H1 (cell line): ENCODE results near the gene C1orf56.

Experiments used
- GABPA ChIP-seq: IDR thresholded peaks from 2 replicates; pipeline ENCODE4 v1.6.1; 2011; ENCODE audit warnings: mild to moderate bottlenecking, low read length, moderate library complexity, borderline replicate concordance; ENCODE audit not compliant: insufficient read depth
- TF ChIP-seq, protein P1 (sequence below), 3 experiments: IDR thresholded peaks; 1 replicate in 2 of 3; 2 replicates in 1 of 3; pipeline versions ENCODE4 v1.5.1 to v1.6.1; 2011; ENCODE audit warnings: low read length in 3 of 3, mild to moderate bottlenecking in 3 of 3, inconsistent platforms in 2 of 3, low read depth in 1 of 3, moderate library complexity in 1 of 3; ENCODE audit not compliant: insufficient read depth in 1 of 3; ENCODE audit errors: control extremely low read depth in 1 of 3

DNA sequence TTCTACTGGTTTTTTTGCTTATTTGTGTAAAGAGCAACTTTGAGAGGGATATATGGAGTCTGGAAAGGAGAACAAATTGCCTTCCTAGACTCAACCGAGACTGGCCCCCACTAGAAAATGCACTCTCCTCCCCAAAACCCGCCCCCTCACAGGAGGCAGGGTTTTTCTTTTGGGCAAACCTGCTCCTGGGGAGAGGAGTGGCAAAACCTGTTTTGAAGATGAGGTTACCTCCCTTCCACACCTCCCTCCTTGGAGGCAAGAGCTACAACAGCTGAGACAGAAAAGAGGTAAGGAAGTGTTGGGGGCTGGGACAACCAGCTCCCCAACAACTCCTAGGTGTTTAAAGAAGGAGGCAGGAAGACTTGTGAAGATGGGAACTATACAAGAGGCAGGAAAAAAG, 11.2 kb upstream of the C1orf56 start, which contains the start of gene BNIPL:
- no peak for TF ChIP-seq GABPA
- TF ChIP-seq, protein P1, sequence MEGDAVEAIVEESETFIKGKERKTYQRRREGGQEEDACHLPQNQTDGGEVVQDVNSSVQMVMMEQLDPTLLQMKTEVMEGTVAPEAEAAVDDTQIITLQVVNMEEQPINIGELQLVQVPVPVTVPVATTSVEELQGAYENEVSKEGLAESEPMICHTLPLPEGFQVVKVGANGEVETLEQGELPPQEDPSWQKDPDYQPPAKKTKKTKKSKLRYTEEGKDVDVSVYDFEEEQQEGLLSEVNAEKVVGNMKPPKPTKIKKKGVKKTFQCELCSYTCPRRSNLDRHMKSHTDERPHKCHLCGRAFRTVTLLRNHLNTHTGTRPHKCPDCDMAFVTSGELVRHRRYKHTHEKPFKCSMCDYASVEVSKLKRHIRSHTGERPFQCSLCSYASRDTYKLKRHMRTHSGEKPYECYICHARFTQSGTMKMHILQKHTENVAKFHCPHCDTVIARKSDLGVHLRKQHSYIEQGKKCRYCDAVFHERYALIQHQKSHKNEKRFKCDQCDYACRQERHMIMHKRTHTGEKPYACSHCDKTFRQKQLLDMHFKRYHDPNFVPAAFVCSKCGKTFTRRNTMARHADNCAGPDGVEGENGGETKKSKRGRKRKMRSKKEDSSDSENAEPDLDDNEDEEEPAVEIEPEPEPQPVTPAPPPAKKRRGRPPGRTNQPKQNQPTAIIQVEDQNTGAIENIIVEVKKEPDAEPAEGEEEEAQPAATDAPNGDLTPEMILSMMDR (IDR thresholded peaks at IDR 0.05; ENCODE audit: control extremely low read depth in 1 of 3, insufficient read depth in 1 of 3, low read depth in 1 of 3, low read length in 3 of 3), result no peak
